ENCODE measurements around the gene CXXC5. TPM values are rescaled to one million over a fixed set of nuclear protein-coding genes. Genes with fewer than 3 reads are reported as not detected.

CXXC5 gene
- total RNA-seq, 1 donor from 2014 or later = 51.8 TPM

DNA sequence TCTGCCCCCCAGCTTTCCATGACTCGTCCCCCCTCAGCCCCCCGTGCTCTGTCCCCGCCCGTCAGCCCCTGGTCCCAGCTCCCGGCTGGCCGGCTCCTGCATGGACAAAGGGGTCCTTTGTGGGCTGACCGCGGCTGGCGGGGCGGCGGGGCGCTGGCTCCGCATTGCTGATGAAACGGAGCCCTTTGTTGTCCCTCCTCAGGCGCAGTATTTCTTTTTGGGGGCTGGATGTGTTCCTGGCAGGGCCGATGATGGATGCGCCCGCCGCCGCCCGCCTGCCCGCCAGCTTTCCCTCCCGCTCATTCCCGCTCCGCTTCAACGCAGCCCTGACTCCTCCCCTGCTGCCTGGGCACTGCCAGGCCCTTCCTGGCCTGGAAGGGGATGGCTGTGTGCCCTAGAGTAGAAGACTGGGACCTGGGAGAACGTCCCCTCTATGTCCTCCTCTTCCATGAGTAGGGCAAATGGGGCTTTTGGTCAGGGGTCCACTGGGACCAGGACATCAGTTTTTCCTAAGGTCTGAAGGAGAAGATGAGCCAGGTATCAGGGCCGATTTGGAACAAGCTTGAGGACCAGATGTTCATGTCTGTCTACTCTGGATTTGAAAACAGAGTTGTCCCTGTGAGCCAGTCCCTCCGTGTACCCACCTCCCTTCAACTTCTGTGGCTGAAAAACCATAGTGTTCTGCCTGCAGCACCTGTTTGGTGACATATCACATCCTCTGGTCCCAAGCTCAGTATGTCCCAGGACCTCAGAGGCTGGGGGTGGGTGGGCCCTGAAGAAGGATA lies 29.0 kb downstream of the CXXC5 start:
- Histone ChIP-seq H3K4me1 (peaks cover 66% of the 10 kb centered on the region), H3K9me3 (no peaks in the 10 kb centered on the region), H3K27me3 (no peaks in the 10 kb centered on the region), H3K4me3 (peak overlapping the region in 1 of 2 donors; percentile 5), H3K36me3 (peaks cover 0 to 5% of the 10 kb centered on the region in 2 donors), H3K27ac (peak overlapping the region; percentile 59)
- intact Hi-C loops (cut with DNase I) = no loop called here
- DNase-seq (ENCODE audit: extremely low spot score in 2 of 2) = no peak
- TF ChIP-seq POLR2A (IDR thresholded peaks at IDR 0.05) (no peak), POLR2AphosphoS5 (IDR thresholded peaks at IDR 0.05; ENCODE audit: insufficient read depth in 1 of 2, low read depth in 1 of 2) (peak in 1 of 2 donors; percentile 5)

DNA sequence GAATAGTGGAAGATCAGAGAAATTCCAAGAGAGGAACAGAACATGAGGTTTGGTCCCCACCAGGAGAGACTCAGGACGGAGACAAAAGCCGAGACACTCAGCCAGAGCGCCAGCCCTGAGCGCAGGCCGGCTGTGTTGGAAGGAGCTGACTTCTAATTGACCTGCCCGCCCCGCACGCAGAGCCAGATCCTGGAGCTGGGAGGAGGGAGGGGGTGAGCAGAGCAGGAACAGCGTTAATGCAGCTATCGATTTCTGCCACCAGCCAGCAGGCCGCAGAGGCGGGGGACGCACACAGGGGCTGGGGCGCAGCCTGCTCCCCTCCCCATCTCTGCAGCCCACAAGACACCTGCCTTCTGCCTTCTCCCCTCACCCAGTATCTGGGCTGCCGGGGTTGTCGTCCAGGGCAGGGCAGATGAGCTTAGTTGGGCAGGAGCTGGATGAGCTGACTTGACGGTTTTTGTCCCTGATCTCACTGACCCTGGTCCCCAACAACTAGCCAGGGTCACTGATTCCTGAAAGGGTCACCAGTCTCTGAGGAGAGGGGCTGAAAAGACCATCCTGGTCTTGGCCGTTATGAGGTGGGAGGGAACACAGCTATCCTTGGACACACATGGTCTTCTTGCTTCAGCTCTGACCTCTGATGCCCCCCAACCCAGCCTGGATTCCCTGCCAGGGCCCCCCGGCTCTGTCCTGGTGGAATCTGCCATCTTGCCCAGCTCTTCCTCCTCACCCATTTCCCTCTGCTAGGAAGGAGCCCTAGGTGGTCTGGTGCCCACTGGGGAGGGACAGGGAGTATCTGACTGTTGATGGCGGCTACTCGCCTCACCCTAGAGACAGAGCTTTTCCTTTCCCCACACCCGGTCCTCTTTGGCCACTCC lies 29.8 kb downstream of the CXXC5 start:
- Histone ChIP-seq H3K27ac (peak overlapping the region; percentile 59), H3K4me3 (peak overlapping the region in 1 of 2 donors; percentile 5), H3K4me1 (peaks cover 59% of the 10 kb centered on the region), H3K27me3 (no peaks in the 10 kb centered on the region), H3K36me3 (peaks cover 0 to 9% of the 10 kb centered on the region in 2 donors), H3K9me3 (no peaks in the 10 kb centered on the region)
- intact Hi-C loops (cut with DNase I) = no loop called here
- TF ChIP-seq POLR2AphosphoS5 (IDR thresholded peaks at IDR 0.05; ENCODE audit: insufficient read depth in 1 of 2, low read depth in 1 of 2) = peak in 1 of 2 donors; percentile 2
- TF ChIP-seq, protein P1, sequence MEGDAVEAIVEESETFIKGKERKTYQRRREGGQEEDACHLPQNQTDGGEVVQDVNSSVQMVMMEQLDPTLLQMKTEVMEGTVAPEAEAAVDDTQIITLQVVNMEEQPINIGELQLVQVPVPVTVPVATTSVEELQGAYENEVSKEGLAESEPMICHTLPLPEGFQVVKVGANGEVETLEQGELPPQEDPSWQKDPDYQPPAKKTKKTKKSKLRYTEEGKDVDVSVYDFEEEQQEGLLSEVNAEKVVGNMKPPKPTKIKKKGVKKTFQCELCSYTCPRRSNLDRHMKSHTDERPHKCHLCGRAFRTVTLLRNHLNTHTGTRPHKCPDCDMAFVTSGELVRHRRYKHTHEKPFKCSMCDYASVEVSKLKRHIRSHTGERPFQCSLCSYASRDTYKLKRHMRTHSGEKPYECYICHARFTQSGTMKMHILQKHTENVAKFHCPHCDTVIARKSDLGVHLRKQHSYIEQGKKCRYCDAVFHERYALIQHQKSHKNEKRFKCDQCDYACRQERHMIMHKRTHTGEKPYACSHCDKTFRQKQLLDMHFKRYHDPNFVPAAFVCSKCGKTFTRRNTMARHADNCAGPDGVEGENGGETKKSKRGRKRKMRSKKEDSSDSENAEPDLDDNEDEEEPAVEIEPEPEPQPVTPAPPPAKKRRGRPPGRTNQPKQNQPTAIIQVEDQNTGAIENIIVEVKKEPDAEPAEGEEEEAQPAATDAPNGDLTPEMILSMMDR (IDR thresholded peaks at IDR 0.05) = no peak
- DNase-seq (ENCODE audit: extremely low spot score in 2 of 2) = no peak

DNA sequence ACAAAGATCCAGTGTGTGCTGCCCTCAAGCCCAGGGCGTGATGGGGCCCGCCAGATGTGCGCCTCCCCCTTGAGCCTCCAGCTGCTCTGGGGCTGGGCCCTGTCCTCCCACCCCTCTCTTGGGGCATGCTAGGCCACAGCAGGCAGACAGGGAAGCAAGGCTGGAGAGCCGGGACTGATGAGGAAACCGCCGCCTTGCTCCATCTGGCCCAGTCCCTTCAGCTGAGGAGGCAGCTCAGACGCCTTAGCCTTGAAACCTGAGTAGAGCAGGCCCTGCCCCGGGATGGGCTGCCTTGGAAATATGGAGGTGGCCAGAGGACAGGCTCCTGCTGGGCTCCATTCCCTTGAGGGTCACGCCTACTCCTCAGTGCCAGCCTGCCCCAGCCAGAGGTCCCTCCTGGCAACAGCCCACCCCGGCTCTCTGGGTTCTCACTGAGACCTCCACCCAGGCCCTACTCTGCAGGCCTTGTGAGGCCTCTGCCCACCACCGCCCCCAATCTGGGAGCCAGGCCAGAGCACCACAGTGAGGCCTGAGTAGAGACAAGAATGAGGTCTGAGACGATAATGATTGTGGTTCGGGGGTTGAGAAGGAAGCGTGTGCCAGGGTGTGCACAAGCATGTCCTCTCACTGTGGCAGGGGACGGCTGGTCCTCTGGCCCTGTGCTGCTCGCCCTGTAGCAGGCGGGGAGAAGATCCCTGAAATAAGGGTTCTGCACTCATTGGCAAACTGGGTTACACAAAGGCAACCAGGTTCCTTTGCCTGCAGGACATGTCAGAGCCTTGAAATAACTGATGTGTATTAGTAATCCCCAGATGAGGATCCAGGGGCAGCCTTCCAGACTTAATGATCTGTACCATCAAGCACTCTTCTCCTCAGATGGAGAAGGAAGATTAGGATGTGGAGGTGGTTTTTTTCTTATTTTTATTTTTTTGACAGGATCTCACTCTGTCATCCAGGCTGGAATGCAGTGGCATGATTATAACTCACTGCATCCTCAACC lies 30.9 kb downstream of the CXXC5 start:
- H3K27ac ChIP-seq = peak overlapping the region; percentile 59
- no peak overlapping the region for H3K4me3 ChIP-seq
- no peaks in the 10 kb centered on the region for H3K27me3 ChIP-seq
- H3K4me1 ChIP-seq = peaks cover 49% of the 10 kb centered on the region
- DNase-seq (ENCODE audit: extremely low spot score in 2 of 2) = no peak
- no peak for TF ChIP-seq POLR2A (IDR thresholded peaks at IDR 0.05)
- TF ChIP-seq POLR2AphosphoS5 (IDR thresholded peaks at IDR 0.05; ENCODE audit: insufficient read depth in 1 of 2, low read depth in 1 of 2) = no peak
- TF ChIP-seq, protein P1 (IDR thresholded peaks at IDR 0.05) = no peak
- H3K36me3 ChIP-seq = peaks cover 0 to 14% of the 10 kb centered on the region in 2 donors
- intact Hi-C loops (cut with DNase I) = no loop called here
- no peaks in the 10 kb centered on the region for H3K9me3 ChIP-seq

DNA sequence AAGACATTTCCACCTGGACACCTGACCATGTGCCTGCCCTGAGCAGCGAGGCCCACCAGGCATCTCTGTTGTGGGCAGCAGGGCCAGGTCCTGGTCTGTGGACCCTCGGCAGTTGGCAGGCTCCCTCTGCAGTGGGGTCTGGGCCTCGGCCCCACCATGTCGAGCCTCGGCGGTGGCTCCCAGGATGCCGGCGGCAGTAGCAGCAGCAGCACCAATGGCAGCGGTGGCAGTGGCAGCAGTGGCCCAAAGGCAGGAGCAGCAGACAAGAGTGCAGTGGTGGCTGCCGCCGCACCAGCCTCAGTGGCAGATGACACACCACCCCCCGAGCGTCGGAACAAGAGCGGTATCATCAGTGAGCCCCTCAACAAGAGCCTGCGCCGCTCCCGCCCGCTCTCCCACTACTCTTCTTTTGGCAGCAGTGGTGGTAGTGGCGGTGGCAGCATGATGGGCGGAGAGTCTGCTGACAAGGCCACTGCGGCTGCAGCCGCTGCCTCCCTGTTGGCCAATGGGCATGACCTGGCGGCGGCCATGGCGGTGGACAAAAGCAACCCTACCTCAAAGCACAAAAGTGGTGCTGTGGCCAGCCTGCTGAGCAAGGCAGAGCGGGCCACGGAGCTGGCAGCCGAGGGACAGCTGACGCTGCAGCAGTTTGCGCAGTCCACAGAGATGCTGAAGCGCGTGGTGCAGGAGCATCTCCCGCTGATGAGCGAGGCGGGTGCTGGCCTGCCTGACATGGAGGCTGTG lies 32.4 kb downstream of the CXXC5 start:
- peaks cover 0 to 14% of the 10 kb centered on the region in 2 donors for H3K36me3 ChIP-seq
- intact Hi-C loops (cut with DNase I) = no loop called here
- H3K27ac ChIP-seq = no peak overlapping the region
- peaks cover 34% of the 10 kb centered on the region for H3K4me1 ChIP-seq
- no peak for DNase-seq (ENCODE audit: extremely low spot score in 2 of 2)
- TF ChIP-seq, protein P1 (IDR thresholded peaks at IDR 0.05) = no peak
- TF ChIP-seq POLR2AphosphoS5 (IDR thresholded peaks at IDR 0.05; ENCODE audit: insufficient read depth in 1 of 2, low read depth in 1 of 2) = no peak
- no peak for TF ChIP-seq POLR2A (IDR thresholded peaks at IDR 0.05)
- H3K4me3 ChIP-seq = no peak overlapping the region
- no peaks in the 10 kb centered on the region for H3K27me3 ChIP-seq
- H3K9me3 ChIP-seq = no peaks in the 10 kb centered on the region
